ENCODE data around the gene AARS1. TPM values are rescaled to one million over a fixed set of nuclear protein-coding genes. Genes with fewer than 3 reads are reported as not detected.
"Not testable (repeated sequence)": the region's sequence is repeated elsewhere in the genome, so short reads cannot be mapped to it uniquely, and the experiment has no call there.

AARS1 gene
- total RNA-seq, 4 donors from 2014 or later: 76.9 to 109 (median 81.6) TPM

- TF ChIP-seq CTCF (IDR thresholded peaks at IDR 0.05) (no peak), POLR2A (IDR thresholded peaks at IDR 0.05) (no peak), EP300 (IDR thresholded peaks at IDR 0.05) (no peak), POLR2AphosphoS5 (IDR thresholded peaks at IDR 0.05) (no peak)
- Histone ChIP-seq H3K4me3 (no peak overlapping the region), H3K27me3 (no peaks in the 10 kb centered on the region), H3K4me1 (peaks cover 0 to 27% (median 0%) of the 10 kb centered on the region in 3 donors), H3K36me3 (peaks cover 0 to 19% of the 10 kb centered on the region in 2 donors), H3K9me3 (peaks cover 0 to 15% (median 0%) of the 10 kb centered on the region in 3 donors), H3K27ac (no peak overlapping the region)
- ATAC-seq: no peak
- WGBS, 2 donors (ENCODE audit: low coverage in 1 of 2): 80 to 92% methylated on average over 1 of the region's 1 CpG
Measured at GRCh38 chr16:70301121-70301520, 11.8 kb upstream of the AARS1 start.

GRCh38 chr16:70298988-70299938 lies 10.0 kb upstream of the AARS1 start, which contains the start of gene DDX19B:
Gene DDX19B (plus strand): TSS chr16:70299186. CDS start chr16:70299298, 112 bp downstream.
- TF ChIP-seq CTCF (IDR thresholded peaks at IDR 0.05) (no peak), POLR2AphosphoS5 (IDR thresholded peaks at IDR 0.05) (peak; percentile 88), EP300 (IDR thresholded peaks at IDR 0.05) (no peak), POLR2A (IDR thresholded peaks at IDR 0.05) (peak; percentile 69 to 81)
- Histone ChIP-seq H3K36me3 (peaks cover 0 to 19% of the 10 kb centered on the region in 2 donors), H3K27me3 (no peaks in the 10 kb centered on the region), H3K9me3 (peaks cover 0 to 15% (median 0%) of the 10 kb centered on the region in 3 donors), H3K27ac (peak within 1 kb of the TSS; percentile 96 to 99 (median 98)), H3K4me3 (peak within 1 kb of the TSS; percentile 92 to 93), H3K4me1 (peaks cover 0 to 19% (median 0%) of the 10 kb centered on the region in 3 donors)
- peak; percentile 93 for ATAC-seq
- WGBS, 2 donors (ENCODE audit: low coverage in 1 of 2): 0 to 3% methylated on average over 4 to 9 of the region's 37 CpGs

- Histone ChIP-seq H3K27ac (no peak overlapping the region), H3K4me3 (no peak overlapping the region), H3K27me3 (no peaks in the 10 kb centered on the region), H3K4me1 (peaks cover 0 to 19% (median 0%) of the 10 kb centered on the region in 3 donors), H3K9me3 (peaks cover 0 to under 1% (median 0%) of the 10 kb centered on the region in 3 donors), H3K36me3 (peaks cover 0 to 2% of the 10 kb centered on the region in 2 donors)
- TF ChIP-seq POLR2A (IDR thresholded peaks at IDR 0.05) (no peak), CTCF (IDR thresholded peaks at IDR 0.05) (no peak), EP300 (IDR thresholded peaks at IDR 0.05) (no peak)
- ATAC-seq: no peak
Measured at GRCh38 chr16:70295634-70296033, 6.3 kb upstream of the AARS1 start.

- peaks cover 0 to 16% (median 0%) of the 10 kb centered on the region in 3 donors for H3K4me1 ChIP-seq
- WGBS, 2 donors (ENCODE audit: low coverage in 1 of 2): 77% methylated on average over 7 of the region's 28 CpGs; no CpG with 5 or more reads in 1 of the 2 donors
- H3K36me3 ChIP-seq: no peaks in the 10 kb centered on the region
- ATAC-seq: no peak
- no peaks in the 10 kb centered on the region for H3K9me3 ChIP-seq
- no peak for TF ChIP-seq POLR2A (IDR thresholded peaks at IDR 0.05)
- TF ChIP-seq EP300 (IDR thresholded peaks at IDR 0.05): no peak
- no peak for TF ChIP-seq POLR2AphosphoS5 (IDR thresholded peaks at IDR 0.05)
- no peak for TF ChIP-seq CTCF (IDR thresholded peaks at IDR 0.05)
- H3K27me3 ChIP-seq: no peaks in the 10 kb centered on the region
- H3K27ac ChIP-seq: no peak overlapping the region
- H3K4me3 ChIP-seq: no peak overlapping the region
Measured at GRCh38 chr16:70294385-70295025, 5.2 kb upstream of the AARS1 start.

GRCh38 chr16:70292148-70292547 lies 2.8 kb upstream of the AARS1 start:
- not testable (repeated sequence) for H3K27me3 ChIP-seq, H3K4me3 ChIP-seq, H3K36me3 ChIP-seq, H3K27ac ChIP-seq, H3K9me3 ChIP-seq, ATAC-seq
- H3K4me1 ChIP-seq: peaks cover 0 to 23% (median 6%) of the 10 kb centered on the region in 3 donors
- WGBS, 2 donors (ENCODE audit: low coverage in 1 of 2): 87 to 96% methylated on average over 5 to 8 of the region's 11 CpGs

All from gastroesophageal sphincter (tissue), 4 donors.